GM08714 (cell line): ENCODE data around the gene NOC4L.

Experiments used
- H3K4me3 ChIP-seq: fragments of 200-500 bp; sonication (Bioruptor generic); 2 replicates; pipeline ENCODE4 v1.5.1; 2014; ENCODE audit warnings: mild to moderate bottlenecking, low read length, inconsistent platforms
- ZNF274 ChIP-seq: IDR thresholded peaks from 2 replicates; pipeline ENCODE4 v1.6.1; 2012; ENCODE audit warnings: mild to moderate bottlenecking, low read depth, low read length

NOC4L gene

DNA sequence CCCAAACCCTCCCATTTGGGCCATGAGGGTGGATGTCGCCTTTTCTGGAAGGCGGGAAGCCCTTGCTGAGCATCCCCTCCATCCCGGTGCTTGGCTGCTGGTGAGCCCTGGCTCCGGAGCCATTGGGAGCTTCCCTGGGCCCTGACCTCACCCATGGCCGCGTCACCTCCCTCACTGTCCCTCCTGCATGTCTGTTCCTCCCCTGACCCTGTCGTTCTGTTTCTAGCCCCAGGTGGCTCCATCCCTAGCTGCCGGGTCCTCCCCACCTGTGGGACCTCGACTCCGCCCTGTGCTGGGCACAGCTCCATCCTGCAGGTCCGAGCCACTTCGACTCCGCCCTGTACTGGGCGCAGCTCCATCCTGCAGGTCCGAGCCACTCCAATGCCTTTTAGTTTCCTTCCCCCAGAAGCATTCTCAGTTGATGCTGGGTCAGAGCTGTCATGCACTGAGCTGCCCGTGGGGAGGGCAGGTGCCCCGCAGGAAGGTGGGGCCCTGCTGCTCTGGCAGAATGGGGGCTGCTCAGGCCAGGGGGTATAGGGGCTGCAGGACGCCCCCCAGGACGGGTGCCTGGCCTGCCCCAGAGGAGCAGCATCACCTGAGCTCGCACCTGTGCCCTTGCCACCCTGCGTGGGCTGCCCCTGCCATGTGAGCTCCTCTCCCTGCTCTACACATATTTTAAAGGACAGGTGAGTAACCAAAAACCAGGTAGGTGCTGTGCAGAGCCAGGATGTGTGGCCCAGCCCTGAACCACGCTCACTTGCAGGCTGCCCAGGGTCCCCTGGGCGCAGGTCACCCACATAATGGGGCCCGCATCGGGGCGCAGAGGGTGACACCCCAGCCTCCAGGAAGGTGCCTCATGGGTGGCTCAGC, 19.0 kb downstream of the NOC4L start:
- no peak for TF ChIP-seq ZNF274
- no peak overlapping the region for H3K4me3 ChIP-seq

DNA sequence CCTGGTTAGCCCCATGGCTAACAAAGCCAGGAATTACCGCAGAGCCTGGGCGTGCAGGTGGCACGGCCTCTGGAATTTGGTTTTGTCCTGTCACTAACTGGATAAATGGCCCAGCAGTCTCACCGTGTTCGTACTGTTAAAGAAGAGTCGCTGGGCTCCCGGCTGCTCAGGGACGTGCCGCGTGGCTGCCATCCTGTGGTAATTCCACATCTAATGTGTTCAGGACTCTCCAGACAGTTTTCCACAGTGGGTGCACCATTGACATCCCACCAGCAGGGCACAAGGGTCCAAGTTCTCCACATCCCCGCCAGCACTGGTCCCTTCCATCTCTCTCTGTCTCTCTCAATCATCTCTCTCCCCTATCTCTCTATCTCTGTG, 19.6 kb downstream of the NOC4L start:
- TF ChIP-seq ZNF274: no peak
- H3K4me3 ChIP-seq: no peak overlapping the region

DNA sequence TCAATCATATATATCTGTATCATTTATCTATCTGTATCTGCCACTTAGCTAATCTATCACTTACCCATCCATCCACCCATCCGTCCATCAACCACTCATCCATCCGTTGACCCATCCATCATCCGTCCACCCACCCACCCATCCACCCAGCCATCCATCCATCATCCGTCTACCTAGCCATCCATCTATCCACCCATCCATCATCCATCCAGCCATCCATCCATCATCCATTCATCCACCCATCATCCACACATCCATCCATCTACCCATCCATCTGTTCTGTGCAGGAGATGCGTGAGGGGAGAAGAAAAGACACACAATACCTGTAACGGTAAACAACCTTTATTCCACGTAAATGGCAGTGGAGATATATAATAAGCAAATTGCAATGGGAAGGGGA, 20.2 kb downstream of the NOC4L start:
- no peak overlapping the region for H3K4me3 ChIP-seq
- TF ChIP-seq ZNF274: no peak

DNA sequence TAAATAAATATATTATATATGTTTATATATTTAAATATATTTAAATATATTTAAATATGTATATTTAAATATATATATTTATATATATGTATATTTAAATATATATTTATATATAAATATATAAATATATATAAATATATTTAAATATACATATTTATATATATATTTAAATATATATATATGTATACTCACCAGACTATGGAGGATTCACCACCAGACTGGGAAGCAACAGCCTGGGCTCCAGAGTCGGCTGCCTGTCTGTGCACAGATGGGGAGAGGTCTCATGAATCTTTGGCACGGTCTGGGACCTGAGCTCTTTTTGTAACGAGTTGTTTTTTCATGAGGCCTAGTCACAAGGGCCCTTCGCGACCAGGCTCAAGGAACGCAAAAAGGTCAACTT, 21.3 kb downstream of the NOC4L start:
- TF ChIP-seq ZNF274: no peak
- H3K4me3 ChIP-seq: no peak overlapping the region

DNA sequence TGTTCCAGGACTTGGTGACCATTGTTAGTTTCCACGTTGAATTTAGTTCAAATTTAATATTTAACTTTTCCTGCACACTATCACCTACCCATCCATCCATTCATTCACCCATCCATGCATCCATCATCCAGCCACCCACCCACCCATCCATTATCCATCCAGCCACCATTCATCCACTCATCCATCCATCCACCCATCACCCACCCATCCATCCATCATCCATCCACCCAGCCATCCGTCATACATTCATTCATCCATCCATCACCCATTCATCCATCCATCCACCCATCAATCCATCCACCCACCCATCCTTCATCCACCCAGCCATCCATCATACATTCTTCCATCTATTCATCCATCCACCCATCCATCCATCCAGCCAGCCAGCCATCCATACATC, 21.8 kb downstream of the NOC4L start:
- H3K4me3 ChIP-seq: no peak overlapping the region
- TF ChIP-seq ZNF274: no peak

DNA sequence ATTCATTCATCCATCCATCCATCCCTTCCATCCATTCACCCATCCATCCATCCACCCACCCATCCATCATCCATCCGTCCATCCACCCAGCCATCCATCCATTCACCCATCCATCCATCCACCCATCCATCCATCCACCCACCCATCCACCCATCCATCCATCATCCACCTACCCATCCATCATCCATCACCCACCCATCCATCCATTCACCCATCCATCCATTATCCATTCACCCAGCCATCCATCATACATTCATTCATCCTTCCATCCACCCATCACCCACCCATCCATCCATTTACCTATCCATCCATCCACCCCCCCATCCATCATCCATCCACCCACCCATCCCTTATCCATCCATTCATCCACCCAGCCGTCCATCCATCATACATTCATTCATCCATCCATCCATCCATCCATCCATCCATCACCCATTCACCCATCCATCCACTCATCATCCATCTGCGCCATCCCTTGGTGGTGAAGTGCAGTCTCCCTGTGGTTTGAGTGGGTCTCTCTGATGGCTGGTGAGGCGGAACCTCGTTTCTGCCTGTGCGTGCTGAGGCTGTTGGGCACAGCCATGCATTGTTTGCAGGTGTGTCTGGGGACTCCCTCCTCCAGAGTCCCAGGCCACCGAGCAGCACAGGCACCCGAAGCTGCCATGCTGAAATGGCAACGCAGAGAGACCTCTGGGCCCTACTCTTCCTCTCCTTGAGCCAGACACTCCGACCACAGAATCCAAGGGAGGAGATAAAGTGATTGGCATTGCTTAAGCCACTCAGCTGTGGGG, 22.7 kb downstream of the NOC4L start:
- TF ChIP-seq ZNF274: no peak

DNA sequence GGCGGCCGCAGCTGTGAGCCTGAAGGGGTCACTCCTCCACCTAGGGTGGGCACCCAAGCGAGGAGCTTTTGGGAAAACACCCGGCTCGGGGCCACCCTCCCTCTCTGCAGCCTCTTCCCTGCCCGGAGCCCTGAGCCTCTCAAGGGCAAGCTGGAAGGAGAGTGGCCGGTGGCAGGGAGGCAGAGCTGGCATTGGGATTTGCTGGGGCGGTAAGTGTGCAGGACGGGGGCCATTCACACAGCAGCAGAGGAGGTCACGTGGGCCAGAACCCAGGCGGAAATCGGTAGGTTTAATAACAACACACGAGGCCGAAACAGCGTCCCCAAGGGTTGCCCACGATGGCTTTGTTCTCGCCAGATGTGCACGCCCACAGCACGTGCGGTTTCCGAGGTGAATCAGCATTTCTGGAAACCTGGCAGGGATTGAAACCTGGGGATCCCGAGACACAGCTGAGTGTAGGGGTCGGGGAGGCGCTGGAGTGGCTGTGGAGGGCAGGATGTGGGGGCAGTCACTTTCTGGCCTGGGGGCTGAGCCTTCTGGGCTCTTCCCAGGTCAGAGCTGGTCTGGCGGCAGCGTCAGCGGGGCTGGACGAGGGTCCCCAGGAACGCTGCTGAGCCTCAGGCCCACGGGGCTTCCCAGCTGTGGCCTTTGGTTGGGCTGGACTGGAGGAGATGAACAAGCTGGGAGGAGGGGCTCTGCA, 23.5 kb downstream of the NOC4L start:
- TF ChIP-seq ZNF274: no peak
- no peak overlapping the region for H3K4me3 ChIP-seq

More for the DNA sequence above, 22.7 kb downstream of the NOC4L start:
- no peak overlapping the region for H3K4me3 ChIP-seq

DNA sequence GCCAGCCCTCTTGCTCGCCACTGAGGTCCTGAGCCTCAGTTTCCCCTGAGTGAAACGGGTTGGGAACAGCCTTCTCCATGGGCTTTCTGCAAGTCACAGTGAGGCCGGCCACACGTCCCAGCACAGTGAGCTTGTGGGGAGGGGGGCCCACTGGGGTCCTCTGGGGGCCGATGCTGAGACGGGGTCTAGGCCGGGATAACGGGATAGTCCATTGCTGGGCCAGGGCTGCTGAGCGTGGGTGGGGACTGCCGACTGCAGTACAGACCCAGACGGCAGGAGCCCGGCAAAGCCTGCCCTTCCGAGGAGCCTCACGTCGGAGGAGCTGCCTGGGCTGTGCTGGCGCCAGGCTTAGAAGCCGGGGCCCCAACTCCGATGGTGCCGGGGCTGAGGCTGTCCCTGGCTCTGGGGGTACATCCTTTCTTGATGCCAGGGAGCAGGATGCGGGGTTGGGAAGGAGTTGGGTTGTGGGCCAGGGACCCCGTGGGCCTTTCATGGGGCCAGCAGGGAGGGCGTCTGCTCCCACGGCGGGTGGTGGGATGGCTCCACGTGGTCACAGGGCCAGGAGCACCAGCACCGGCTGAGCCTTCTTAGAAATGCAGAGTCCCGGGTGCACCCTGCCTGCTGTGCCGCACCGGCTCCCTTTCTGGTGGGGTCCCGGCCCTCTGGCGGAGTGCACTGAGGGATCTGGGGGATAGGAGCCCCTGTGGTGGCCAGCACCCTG, 24.2 kb downstream of the NOC4L start:
- no peak for TF ChIP-seq ZNF274
- no peak overlapping the region for H3K4me3 ChIP-seq

DNA sequence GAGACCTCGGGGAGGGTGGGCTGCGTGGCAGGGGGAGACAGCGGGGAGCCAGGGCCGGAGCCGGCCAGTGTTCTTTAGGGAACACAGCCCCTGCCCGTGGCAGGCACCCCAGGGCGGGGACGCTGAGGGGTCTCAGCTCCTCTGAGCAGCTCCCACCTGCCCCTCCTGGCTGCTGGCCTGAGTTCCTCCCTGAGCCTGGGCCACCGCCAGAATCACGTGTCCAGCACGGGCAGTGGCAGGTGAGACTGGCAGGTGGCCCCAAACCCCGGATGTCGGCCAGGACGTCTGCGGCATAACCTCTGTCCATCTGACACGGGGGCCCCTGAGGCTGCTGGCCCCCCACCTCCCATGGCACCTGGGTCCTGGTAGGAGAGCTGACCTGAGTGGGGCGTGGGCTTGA, 25.1 kb downstream of the NOC4L start:
- no peak overlapping the region for H3K4me3 ChIP-seq
- no peak for TF ChIP-seq ZNF274

DNA sequence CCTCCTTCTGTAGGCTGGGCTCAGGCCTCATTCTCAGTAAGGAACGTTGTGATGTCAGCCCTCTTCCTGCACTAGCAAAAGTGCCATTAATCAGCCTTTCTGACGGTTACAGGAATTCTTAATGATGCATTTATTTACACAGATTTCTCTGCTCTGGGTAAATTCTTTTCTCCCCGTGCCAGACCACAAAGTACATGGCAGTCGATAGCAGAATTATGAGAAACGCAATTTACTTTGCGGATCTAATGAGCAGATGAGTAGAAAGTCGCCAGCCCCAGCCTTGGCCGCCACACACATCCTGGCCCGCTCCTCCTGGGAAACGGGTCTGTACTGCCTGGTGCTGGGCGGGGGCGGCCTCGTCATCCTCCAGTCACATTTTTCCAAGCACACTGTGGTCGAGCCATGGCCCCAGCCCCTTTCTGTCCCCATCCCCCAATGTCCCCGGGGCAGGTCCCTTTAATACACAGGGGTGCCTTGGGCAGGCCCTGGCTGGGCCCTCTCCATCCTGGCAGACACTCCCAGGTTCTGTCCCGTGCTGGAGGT, 25.9 kb downstream of the NOC4L start:
- no peak overlapping the region for H3K4me3 ChIP-seq
- no peak for TF ChIP-seq ZNF274

DNA sequence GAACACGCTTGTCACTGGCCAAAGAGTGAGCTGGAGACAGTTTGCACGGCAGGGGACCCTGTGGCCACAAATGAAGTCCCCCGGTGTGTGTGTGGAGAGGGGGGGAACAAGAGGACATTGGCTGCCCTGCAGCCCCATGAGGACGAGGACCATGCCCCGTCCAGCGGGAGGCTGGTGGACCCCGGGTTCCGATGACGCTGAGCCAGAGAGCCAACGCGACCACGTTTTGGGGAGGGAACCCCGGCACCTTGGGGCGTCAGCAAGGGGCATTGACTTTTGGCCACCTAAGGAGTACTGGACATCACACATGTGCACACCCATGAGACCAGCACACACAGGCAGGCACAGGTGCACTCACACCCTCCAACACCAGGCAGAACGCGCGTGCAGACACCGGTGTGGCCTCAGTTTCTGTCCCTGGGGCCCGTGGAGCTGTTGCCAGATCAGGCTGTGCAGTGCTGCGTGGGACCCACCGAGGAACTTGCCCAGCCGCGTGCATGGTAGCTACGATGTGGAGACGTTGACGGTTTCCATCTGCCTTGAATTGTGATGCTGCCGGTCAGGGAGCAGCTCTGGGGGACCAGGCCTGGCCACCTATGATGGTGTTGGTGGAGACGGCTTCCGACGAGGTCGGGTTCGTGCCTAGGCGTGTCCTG, 26.5 kb downstream of the NOC4L start:
- no peak overlapping the region for H3K4me3 ChIP-seq
- TF ChIP-seq ZNF274: no peak

DNA sequence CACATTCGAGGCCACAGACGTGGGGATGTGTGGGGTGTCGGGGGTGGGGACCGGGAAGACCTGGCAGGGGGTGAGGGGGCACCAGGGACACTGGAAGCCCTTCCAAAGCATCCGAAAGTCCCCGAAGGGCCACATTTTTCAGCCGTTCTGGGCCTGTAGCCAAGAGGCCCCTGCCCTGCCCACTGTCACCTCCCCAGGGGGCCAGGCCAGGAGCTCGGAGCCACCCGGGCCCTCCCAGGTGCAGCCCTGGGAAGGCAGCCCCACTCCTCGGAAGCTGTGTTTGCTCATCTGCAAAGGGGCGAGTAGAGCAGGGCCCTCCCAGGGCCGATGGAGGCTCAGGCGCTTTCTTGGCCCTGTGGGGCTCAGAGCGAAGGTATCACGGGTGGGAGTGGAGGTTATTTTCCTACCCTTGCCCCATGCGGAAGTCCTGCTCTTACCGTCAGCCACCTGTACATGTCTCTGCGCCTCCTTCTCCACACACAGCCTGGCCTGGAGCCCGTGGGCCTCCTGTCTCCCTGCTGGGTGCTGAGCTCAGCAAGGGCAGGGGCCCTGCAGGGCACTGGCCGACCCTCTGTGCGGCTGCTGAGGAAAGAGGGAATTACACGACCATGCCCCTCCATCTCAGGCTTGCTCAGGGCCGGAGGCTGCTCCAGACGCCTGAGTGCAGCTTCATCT, 27.2 kb downstream of the NOC4L start:
- no peak for TF ChIP-seq ZNF274
- no peak overlapping the region for H3K4me3 ChIP-seq
